Epithelial cell of proximal tubule (primary cell): ENCODE results near the gene TMEM62. TPM values are rescaled to one million over a fixed set of nuclear protein-coding genes. Genes with fewer than 3 reads are reported as not detected.
A peak's percentile ranks its signal among the peaks of the same experiment; 100 is the strongest.

ENCODE experiments used
- DNase-seq: peaks from one replicate; pipeline ENCODE4 v3.0.0-alpha.2; 2011; ENCODE audit warnings: low read depth
- H3K4me3 ChIP-seq: 2 replicates; pipeline ENCODE4 v1.5.1; 2011; ENCODE audit warnings: low read depth, mild to moderate bottlenecking, low read length
- total RNA-seq: library from RNA; depleted of rRNA; stranded (reverse); fragments of >200 nt; gene quantifications from 2 replicates; pipeline ENCODE4 v1.2.3, GENCODE V29; 2015
- TF ChIP-seq, protein P1 (sequence below): conservative IDR thresholded peaks from 2 replicates; pipeline ENCODE4 v1.5.1; 2012; ENCODE audit warnings: low read depth, mild to moderate bottlenecking, low read length

The TMEM62 gene
- total RNA-seq, 1 donor from 2014 or later: 22.6 TPM

DNA sequence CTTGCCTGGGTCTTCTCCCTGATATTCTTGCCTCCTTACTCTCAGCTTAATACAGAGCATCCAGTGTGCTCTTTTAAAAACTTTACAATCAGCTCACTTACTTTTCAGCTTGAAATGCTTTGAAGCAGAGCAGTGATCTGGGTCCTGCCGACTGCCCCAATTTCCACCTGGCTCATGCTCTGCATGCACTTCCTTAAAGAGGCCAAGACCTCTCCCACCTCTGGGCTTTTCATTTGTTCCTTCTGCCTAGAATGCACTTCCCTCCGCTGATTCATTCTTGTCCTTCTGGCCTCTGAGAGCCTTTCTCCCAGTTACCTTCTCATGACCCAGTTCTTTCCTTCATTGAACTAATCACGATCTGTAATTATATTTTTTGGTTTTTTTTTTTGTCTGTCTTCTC, 49.9 kb downstream of the TMEM62 start:
- TF ChIP-seq, protein P1, sequence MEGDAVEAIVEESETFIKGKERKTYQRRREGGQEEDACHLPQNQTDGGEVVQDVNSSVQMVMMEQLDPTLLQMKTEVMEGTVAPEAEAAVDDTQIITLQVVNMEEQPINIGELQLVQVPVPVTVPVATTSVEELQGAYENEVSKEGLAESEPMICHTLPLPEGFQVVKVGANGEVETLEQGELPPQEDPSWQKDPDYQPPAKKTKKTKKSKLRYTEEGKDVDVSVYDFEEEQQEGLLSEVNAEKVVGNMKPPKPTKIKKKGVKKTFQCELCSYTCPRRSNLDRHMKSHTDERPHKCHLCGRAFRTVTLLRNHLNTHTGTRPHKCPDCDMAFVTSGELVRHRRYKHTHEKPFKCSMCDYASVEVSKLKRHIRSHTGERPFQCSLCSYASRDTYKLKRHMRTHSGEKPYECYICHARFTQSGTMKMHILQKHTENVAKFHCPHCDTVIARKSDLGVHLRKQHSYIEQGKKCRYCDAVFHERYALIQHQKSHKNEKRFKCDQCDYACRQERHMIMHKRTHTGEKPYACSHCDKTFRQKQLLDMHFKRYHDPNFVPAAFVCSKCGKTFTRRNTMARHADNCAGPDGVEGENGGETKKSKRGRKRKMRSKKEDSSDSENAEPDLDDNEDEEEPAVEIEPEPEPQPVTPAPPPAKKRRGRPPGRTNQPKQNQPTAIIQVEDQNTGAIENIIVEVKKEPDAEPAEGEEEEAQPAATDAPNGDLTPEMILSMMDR: no peak
- no peak overlapping the region for H3K4me3 ChIP-seq
- DNase-seq: no peak

DNA sequence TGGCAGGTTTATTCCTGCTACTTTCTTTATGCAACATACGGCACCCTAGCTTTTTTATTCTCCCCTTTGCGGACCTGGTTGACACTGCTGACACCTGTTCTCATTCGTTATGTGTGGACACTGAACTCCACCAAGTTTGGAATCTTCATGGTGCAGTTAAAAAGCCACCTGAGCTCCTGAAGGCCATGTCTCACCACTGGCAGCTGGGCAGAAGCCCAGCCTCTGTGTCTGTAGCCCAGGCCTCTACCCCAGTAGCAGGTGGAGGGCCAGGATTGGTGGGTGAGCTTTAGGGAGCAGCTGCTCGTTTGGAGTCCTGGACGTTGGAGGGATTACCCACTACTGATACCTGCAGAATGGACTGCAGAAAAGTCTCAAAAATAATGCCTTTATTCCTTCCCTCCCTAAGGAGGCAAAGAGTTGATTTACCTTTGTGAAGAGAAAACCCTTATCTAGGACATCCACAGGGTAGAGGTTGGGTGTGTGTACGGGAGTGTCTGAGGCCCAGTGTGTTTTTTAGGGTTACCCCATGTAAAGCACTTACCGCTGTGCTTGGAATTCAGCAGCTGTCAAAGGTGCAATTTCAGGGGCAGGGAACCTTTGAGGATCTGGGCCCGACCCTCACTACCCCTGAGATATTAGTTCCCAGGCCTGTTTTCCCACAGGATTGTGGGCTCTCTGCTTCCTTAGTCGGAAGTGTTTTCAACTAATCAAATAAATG, 51.2 kb downstream of the TMEM62 start:
- TF ChIP-seq, protein P1: no peak
- no peak overlapping the region for H3K4me3 ChIP-seq
- DNase-seq: no peak

DNA sequence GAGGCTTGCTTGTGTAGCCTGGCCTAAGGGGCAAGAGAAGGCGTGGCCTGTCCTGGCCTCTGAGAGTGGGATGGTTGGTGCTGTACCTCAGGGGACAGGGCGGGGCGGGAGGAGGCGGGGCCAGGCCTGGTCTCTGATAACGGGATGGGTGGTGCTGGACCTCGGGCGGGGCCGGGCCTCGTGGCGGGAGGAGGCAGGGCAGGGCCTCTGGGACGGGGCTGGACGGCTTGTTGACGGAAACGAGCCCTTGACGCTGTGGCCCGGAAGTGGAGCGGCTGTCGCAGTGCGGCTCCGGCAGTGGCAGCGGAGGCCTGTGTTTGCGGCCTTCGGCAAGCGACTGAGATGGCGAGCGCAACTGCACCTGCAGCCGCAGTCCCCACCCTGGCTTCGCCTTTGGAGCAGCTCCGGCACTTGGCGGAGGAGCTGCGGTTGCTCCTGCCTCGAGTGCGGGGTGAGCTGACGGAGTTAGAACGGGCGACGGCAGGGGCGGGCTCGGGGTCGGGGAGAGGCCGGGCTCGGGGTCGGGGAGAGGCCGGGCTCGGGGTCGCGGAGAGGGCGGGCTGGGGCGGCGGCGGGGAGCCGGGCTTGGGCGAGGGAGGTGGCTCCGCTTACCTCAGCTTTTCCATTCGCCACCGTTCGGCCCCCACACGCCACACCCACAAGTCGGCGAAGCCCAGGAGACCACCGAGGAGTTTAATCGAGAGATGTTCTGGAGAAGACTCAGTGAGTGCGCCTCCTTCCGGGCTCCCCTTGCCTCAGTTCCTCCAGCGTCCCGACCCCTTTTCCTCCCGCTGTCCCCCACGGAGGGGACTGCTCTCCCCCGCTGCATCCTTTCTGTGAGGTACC, 52.0 kb downstream of the TMEM62 start, which contains the start of gene CCNDBP1:
Gene CCNDBP1 (plus strand): TSS at position 247 of the 846 bp plus-strand sequence. CDS start 96 bp downstream, at position 343.
- TF ChIP-seq, protein P1: peak; percentile 51
- no peak for DNase-seq
- peak within 1 kb of the TSS; percentile 94 for H3K4me3 ChIP-seq

DNA sequence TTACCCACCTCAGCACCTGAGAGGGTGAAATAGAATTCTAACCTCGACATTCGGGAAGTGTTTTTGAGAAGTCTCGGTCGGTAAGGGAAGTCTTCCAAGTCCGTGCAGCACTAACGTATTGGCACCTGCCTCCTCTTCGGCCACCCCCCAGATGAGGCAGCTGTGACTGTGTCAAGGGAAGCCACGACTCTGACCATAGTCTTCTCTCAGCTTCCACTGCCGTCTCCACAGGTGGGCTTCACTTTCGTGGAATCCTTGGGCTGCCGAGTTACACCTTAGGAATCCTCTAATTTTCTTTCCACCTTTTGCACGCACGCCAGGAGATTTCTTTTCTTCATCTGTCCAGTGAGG, 52.6 kb downstream of the TMEM62 start:
- peak overlapping the region; percentile 94 for H3K4me3 ChIP-seq
- TF ChIP-seq, protein P1: no peak
- DNase-seq: no peak

DNA sequence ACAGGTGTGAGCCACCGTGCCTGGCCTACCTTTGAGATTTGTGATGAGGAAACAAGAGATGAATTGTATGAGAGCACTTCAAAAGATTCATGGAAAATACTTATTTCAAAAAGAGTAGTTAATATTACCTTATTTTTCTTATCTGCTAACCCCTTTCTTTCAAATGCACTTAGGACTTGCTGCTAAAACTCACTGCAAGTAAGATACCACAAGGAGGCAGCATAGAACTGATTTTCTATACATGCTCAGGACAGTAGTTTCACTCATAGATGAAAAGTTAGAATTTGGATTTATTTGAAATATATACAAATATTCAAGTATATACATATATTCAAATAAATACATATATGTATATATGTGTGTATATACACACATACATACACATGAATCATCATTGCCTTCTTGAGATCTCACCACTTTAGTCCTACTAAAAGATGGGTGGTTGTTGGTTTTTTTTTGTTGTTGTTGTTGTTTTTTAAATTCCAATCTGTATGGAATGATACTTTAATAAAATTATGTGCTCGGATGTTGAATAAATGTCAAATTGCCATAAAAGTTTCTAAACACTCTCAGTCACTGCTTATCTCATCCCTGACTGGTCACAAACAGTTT, 54.3 kb downstream of the TMEM62 start:
- DNase-seq: no peak
- TF ChIP-seq, protein P1: peak; percentile 75
- no peak overlapping the region for H3K4me3 ChIP-seq

DNA sequence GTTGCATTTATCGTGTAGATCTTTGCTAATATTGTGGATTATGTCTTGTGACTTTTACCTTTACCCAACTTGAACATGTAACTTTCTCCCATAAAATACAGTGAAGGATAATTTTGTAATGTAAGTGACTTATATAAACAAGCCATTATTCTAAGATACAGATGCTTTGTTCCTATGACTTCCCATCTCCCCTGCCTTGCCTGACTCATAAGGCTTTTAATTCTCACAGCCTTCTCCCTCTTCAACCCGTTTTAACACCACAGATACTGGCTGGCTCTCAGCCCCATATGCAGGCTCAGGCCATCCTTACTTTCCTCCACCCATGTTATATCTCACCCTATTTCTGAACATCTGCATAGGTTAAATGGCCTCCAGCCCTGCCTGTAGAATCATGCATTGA, 55.9 kb downstream of the TMEM62 start:
- no peak overlapping the region for H3K4me3 ChIP-seq
- TF ChIP-seq, protein P1: no peak
- DNase-seq: no peak
